Measurements from ENCODE around the gene USP32. TPM values are rescaled to one million over a fixed set of nuclear protein-coding genes. Genes with fewer than 3 reads are reported as not detected.

The USP32 gene
- total RNA-seq, 1 donor from 2014 or later, result 59.6 TPM

GRCh38 chr17:60277258-60277657 lies 114.7 kb downstream of the USP32 start:
- H3K9me3 Mint-ChIP-seq (ENCODE audit: unreplicated experiment), result no peaks in the 10 kb centered on the region
- H3K4me3 Mint-ChIP-seq (ENCODE audit: unreplicated experiment), result no peak overlapping the region
- H3K36me3 Mint-ChIP-seq (ENCODE audit: unreplicated experiment), result no peaks in the 10 kb centered on the region
- TF ChIP-seq, protein P1, sequence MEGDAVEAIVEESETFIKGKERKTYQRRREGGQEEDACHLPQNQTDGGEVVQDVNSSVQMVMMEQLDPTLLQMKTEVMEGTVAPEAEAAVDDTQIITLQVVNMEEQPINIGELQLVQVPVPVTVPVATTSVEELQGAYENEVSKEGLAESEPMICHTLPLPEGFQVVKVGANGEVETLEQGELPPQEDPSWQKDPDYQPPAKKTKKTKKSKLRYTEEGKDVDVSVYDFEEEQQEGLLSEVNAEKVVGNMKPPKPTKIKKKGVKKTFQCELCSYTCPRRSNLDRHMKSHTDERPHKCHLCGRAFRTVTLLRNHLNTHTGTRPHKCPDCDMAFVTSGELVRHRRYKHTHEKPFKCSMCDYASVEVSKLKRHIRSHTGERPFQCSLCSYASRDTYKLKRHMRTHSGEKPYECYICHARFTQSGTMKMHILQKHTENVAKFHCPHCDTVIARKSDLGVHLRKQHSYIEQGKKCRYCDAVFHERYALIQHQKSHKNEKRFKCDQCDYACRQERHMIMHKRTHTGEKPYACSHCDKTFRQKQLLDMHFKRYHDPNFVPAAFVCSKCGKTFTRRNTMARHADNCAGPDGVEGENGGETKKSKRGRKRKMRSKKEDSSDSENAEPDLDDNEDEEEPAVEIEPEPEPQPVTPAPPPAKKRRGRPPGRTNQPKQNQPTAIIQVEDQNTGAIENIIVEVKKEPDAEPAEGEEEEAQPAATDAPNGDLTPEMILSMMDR (IDR thresholded peaks at IDR 0.05; ENCODE audit: partially characterized antibody, unreplicated experiment), result no peak
- peaks cover 2% of the 10 kb centered on the region for H3K27me3 Mint-ChIP-seq (ENCODE audit: unreplicated experiment)
- no peak for DNase-seq
- no peaks in the 10 kb centered on the region for H3K4me1 Mint-ChIP-seq (ENCODE audit: low read depth, unreplicated experiment)
- no peak overlapping the region for H3K27ac Mint-ChIP-seq (ENCODE audit: unreplicated experiment)

DNA sequence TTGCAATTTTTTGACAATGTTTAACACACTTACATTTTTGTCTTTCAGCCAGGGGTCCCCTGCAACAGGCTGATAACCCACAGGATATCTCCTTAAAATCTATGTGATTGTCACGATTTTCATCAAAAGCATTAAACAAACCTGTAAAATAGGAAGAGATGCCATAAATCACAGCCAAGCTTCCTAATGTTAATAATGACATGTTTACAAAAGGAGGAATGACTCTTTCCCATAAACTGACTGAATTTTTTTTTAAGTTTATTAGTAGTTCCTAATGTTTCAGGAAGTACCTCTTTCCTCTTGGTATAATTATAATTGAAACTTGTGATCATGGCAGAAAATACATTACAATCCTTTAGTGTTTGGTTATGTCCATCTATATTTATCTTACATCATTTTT lies 122.5 kb downstream of the USP32 start:
- H3K27me3 Mint-ChIP-seq (ENCODE audit: unreplicated experiment), result no peaks in the 10 kb centered on the region
- DNase-seq, result no peak
- no peak overlapping the region for H3K27ac Mint-ChIP-seq (ENCODE audit: unreplicated experiment)
- TF ChIP-seq, protein P1 (IDR thresholded peaks at IDR 0.05; ENCODE audit: partially characterized antibody, unreplicated experiment), result no peak
- H3K9me3 Mint-ChIP-seq (ENCODE audit: unreplicated experiment), result no peaks in the 10 kb centered on the region
- H3K36me3 Mint-ChIP-seq (ENCODE audit: unreplicated experiment), result no peaks in the 10 kb centered on the region
- H3K4me1 Mint-ChIP-seq (ENCODE audit: low read depth, unreplicated experiment), result no peaks in the 10 kb centered on the region
- H3K4me3 Mint-ChIP-seq (ENCODE audit: unreplicated experiment), result no peak overlapping the region

- H3K4me1 Mint-ChIP-seq (ENCODE audit: low read depth, unreplicated experiment), result no peaks in the 10 kb centered on the region
- no peak for DNase-seq
- H3K4me3 Mint-ChIP-seq (ENCODE audit: unreplicated experiment), result no peak overlapping the region
- TF ChIP-seq, protein P1 (IDR thresholded peaks at IDR 0.05; ENCODE audit: partially characterized antibody, unreplicated experiment), result no peak
- H3K27me3 Mint-ChIP-seq (ENCODE audit: unreplicated experiment), result no peaks in the 10 kb centered on the region
- H3K27ac Mint-ChIP-seq (ENCODE audit: unreplicated experiment), result no peak overlapping the region
- H3K36me3 Mint-ChIP-seq (ENCODE audit: unreplicated experiment), result no peaks in the 10 kb centered on the region
- no peaks in the 10 kb centered on the region for H3K9me3 Mint-ChIP-seq (ENCODE audit: unreplicated experiment)
Observed at GRCh38 chr17:60260540-60260939, 131.4 kb downstream of the USP32 start.

- no peak for DNase-seq
- Mint-ChIP-seq H3K27ac (ENCODE audit: unreplicated experiment) (no peak overlapping the region), H3K9me3 (ENCODE audit: unreplicated experiment) (no peaks in the 10 kb centered on the region), H3K27me3 (ENCODE audit: unreplicated experiment) (no peaks in the 10 kb centered on the region), H3K4me1 (ENCODE audit: low read depth, unreplicated experiment) (no peaks in the 10 kb centered on the region), H3K36me3 (ENCODE audit: unreplicated experiment) (no peaks in the 10 kb centered on the region), H3K4me3 (ENCODE audit: unreplicated experiment) (no peak overlapping the region)
- TF ChIP-seq, protein P1 (IDR thresholded peaks at IDR 0.05; ENCODE audit: partially characterized antibody, unreplicated experiment), result no peak
Observed at GRCh38 chr17:60258313-60258712, 133.6 kb downstream of the USP32 start.

- Mint-ChIP-seq H3K4me3 (ENCODE audit: unreplicated experiment) (no peak overlapping the region), H3K36me3 (ENCODE audit: unreplicated experiment) (no peaks in the 10 kb centered on the region), H3K4me1 (ENCODE audit: low read depth, unreplicated experiment) (no peaks in the 10 kb centered on the region), H3K9me3 (ENCODE audit: unreplicated experiment) (no peaks in the 10 kb centered on the region), H3K27me3 (ENCODE audit: unreplicated experiment) (no peaks in the 10 kb centered on the region), H3K27ac (ENCODE audit: unreplicated experiment) (no peak overlapping the region)
- no peak for DNase-seq
- TF ChIP-seq, protein P1 (IDR thresholded peaks at IDR 0.05; ENCODE audit: partially characterized antibody, unreplicated experiment), result no peak
Observed at GRCh38 chr17:60256174-60256573, 135.8 kb downstream of the USP32 start.
